ENCODE results near the gene LRP3. TPM values are rescaled to one million over a fixed set of nuclear protein-coding genes. Genes with fewer than 3 reads are reported as not detected.

Gene LRP3
- total RNA-seq, 2 experiments from 2014 or later, result 0.11 TPM; not detected in 1

DNA sequence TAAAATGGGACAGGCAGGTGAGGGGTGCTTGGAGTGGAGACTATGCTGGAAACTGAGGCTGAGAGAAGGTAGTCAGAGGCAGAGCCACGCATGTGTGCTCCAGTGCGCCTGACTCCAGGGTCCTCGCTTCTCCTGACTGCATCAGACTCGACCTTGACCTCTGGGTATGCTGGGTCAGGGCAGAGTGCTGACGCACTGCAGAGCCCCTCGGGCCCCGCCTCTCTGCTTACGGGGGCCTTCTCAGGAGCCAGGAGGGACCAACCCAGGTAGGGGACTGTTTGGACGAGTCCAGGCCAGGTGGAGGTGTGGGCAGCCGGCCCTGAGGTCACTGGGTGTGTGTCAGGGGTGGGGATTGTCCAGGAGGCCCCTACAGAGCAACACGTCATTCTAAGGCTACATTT, 54.4 kb downstream of the LRP3 start:
- H3K27me3 ChIP-seq (ENCODE audit: control insufficient read depth in 1 of 2, insufficient read depth in 2 of 2, low read length in 2 of 2), result no peaks in the 10 kb centered on the region
- POLR2A ChIA-PET, result no interaction called here
- no peak overlapping the region for H3K27ac ChIP-seq (ENCODE audit: low read depth in 1 of 2, low read length in 2 of 2)
- no peak overlapping the region for H3K27ac Mint-ChIP-seq
- DNase-seq (no peak), ATAC-seq (ENCODE audit: poor library complexity) (no peak)
- H3K4me1 ChIP-seq (ENCODE audit: insufficient read depth, low read length), result peaks cover 6% of the 10 kb centered on the region
- intact Hi-C loops (cut with DNase I, micrococcal nuclease), result no loop called here
- no peaks in the 10 kb centered on the region for H3K27me3 Mint-ChIP-seq
- peaks cover 7 to 24% of the 10 kb centered on the region in 2 experiments for H3K9me3 ChIP-seq (ENCODE audit: control insufficient read depth in 1 of 2, insufficient read depth in 1 of 2, low read length in 2 of 2)
- no peaks in the 10 kb centered on the region for H3K36me3 ChIP-seq (ENCODE audit: insufficient read depth, low read length)
- H3K36me3 Mint-ChIP-seq (ENCODE audit: low read depth), result no peaks in the 10 kb centered on the region
- no peak for TF ChIP-seq CTCF (IDR thresholded peaks at IDR 0.05)
- H3K4me3 ChIP-seq (ENCODE audit: low read length), result no peak overlapping the region
- H3K4me1 Mint-ChIP-seq (ENCODE audit: low read depth), result no peaks in the 10 kb centered on the region
- CTCF ChIA-PET, result no interaction called here
- no peak overlapping the region for H3K4me3 Mint-ChIP-seq
- no peaks in the 10 kb centered on the region for H3K9me3 Mint-ChIP-seq

GRCh38 chr19:33248954-33249613, 55.0 kb downstream of the LRP3 start:
- POLR2A ChIA-PET, result no interaction called here
- no peaks in the 10 kb centered on the region for H3K4me1 Mint-ChIP-seq (ENCODE audit: low read depth)
- no peaks in the 10 kb centered on the region for H3K27me3 ChIP-seq (ENCODE audit: control insufficient read depth in 1 of 2, insufficient read depth in 2 of 2, low read length in 2 of 2)
- ATAC-seq (ENCODE audit: poor library complexity) (no peak), DNase-seq (peak in 2 of 14 experiments; percentile 58 to 62)
- no peaks in the 10 kb centered on the region for H3K36me3 ChIP-seq (ENCODE audit: insufficient read depth, low read length)
- CTCF ChIA-PET, result no interaction called here
- H3K27ac Mint-ChIP-seq, result no peak overlapping the region
- no peak overlapping the region for H3K4me3 Mint-ChIP-seq
- no peaks in the 10 kb centered on the region for H3K36me3 Mint-ChIP-seq (ENCODE audit: low read depth)
- intact Hi-C loops (cut with DNase I, micrococcal nuclease), result no loop called here
- H3K9me3 Mint-ChIP-seq, result no peaks in the 10 kb centered on the region
- H3K9me3 ChIP-seq (ENCODE audit: control insufficient read depth in 1 of 2, insufficient read depth in 1 of 2, low read length in 2 of 2), result peaks cover 7 to 24% of the 10 kb centered on the region in 2 experiments
- no peaks in the 10 kb centered on the region for H3K27me3 Mint-ChIP-seq
- peaks cover 6% of the 10 kb centered on the region for H3K4me1 ChIP-seq (ENCODE audit: insufficient read depth, low read length)
- H3K27ac ChIP-seq (ENCODE audit: low read depth in 1 of 2, low read length in 2 of 2), result no peak overlapping the region
- no peak overlapping the region for H3K4me3 ChIP-seq (ENCODE audit: low read length)
- TF ChIP-seq CTCF (IDR thresholded peaks at IDR 0.05), result no peak

- DNase-seq (no peak), ATAC-seq (ENCODE audit: poor library complexity) (no peak)
- H3K27me3 Mint-ChIP-seq, result no peaks in the 10 kb centered on the region
- peaks cover 6% of the 10 kb centered on the region for H3K4me1 ChIP-seq (ENCODE audit: insufficient read depth, low read length)
- POLR2A ChIA-PET, result no interaction called here
- peaks cover 7 to 23% of the 10 kb centered on the region in 2 experiments for H3K9me3 ChIP-seq (ENCODE audit: control insufficient read depth in 1 of 2, insufficient read depth in 1 of 2, low read length in 2 of 2)
- intact Hi-C loops (cut with DNase I, micrococcal nuclease), result no loop called here
- H3K27ac Mint-ChIP-seq, result no peak overlapping the region
- no peaks in the 10 kb centered on the region for H3K4me1 Mint-ChIP-seq (ENCODE audit: low read depth)
- no peaks in the 10 kb centered on the region for H3K36me3 ChIP-seq (ENCODE audit: insufficient read depth, low read length)
- CTCF ChIA-PET, result no interaction called here
- no peaks in the 10 kb centered on the region for H3K36me3 Mint-ChIP-seq (ENCODE audit: low read depth)
- TF ChIP-seq CTCF (IDR thresholded peaks at IDR 0.05), result no peak
- no peaks in the 10 kb centered on the region for H3K9me3 Mint-ChIP-seq
- H3K27ac ChIP-seq (ENCODE audit: low read depth in 1 of 2, low read length in 2 of 2), result no peak overlapping the region
- H3K4me3 ChIP-seq (ENCODE audit: low read length), result no peak overlapping the region
- H3K27me3 ChIP-seq (ENCODE audit: control insufficient read depth in 1 of 2, insufficient read depth in 2 of 2, low read length in 2 of 2), result no peaks in the 10 kb centered on the region
- H3K4me3 Mint-ChIP-seq, result no peak overlapping the region
Measured at GRCh38 chr19:33249740-33250366, 55.7 kb downstream of the LRP3 start.

Data from CD4-positive, alpha-beta T cell (primary cell).